CD4-positive, alpha-beta memory T cell (primary cell): Measurements from ENCODE around the gene KANSL1. TPM values are rescaled to one million over a fixed set of nuclear protein-coding genes. Genes with fewer than 3 reads are reported as not detected.
A peak's percentile ranks its signal among the peaks of the same experiment; 100 is the strongest.

ENCODE experiments used
- CTCF ChIA-PET: fragments of 350-600 bp; sonication (Branson Sonifier 250); formaldehyde crosslinking; loops from one replicate; lab custom pipeline; 2021; ENCODE audit warnings: inconsistent platforms; ENCODE audit not compliant: partially characterized antibody; lab: Charles Lee
- POLR2A ChIA-PET: fragments of 350-600 bp; sonication (Branson Sonifier 250); formaldehyde crosslinking; loops from one replicate; lab custom pipeline; 2021; ENCODE audit not compliant: partially characterized antibody; lab: Charles Lee
- DNase-seq, 5 donors: peaks; one replicate each; pipeline versions ENCODE4 v3.0.0 to v3.0.0-alpha.2; 2020 to 2022; ENCODE audit warnings: mixed read lengths in 1 of 5
- H3K27ac ChIP-seq: one replicate; pipeline ENCODE4 v1.7.0; 2013; ENCODE audit warnings: low read depth, low read length
- H3K27me3 ChIP-seq: 2 replicates; pipeline ENCODE4 v1.7.0; 2013; ENCODE audit warnings: mild to moderate bottlenecking, low read length, moderate library complexity; ENCODE audit not compliant: insufficient read depth
- H3K36me3 ChIP-seq: 2 replicates; pipeline ENCODE4 v1.7.0; 2013; ENCODE audit warnings: mild to moderate bottlenecking, low read length, moderate library complexity; ENCODE audit not compliant: insufficient read depth
- H3K4me1 ChIP-seq: 2 replicates; pipeline ENCODE4 v1.7.0; 2013; ENCODE audit warnings: mild to moderate bottlenecking, low read length, moderate library complexity; ENCODE audit not compliant: insufficient read depth
- H3K4me3 ChIP-seq, 2 donors: one replicate each; pipeline ENCODE4 v1.7.0; 2013; ENCODE audit warnings: low read length in 2 of 2, mild to moderate bottlenecking in 1 of 2
- H3K9me3 ChIP-seq, 2 donors: one replicate each; pipeline ENCODE4 v1.7.0; 2013; ENCODE audit warnings: low read length in 2 of 2, control low read depth in 1 of 2; ENCODE audit not compliant: control insufficient read depth in 1 of 2
- H3K27ac Mint-ChIP-seq, 7 donors: one replicate each; pipeline ENCODE4 v1.8.0; 2020 to 2021; ENCODE audit warnings: mixed read lengths in 7 of 7, mild to moderate bottlenecking in 6 of 7, inconsistent platforms in 3 of 7, moderate library complexity in 3 of 7
- H3K27me3 Mint-ChIP-seq, 2 donors: one replicate each; pipeline ENCODE4 v1.8.0; 2020 to 2021; ENCODE audit warnings: mixed read lengths in 2 of 2
- H3K36me3 Mint-ChIP-seq, 2 donors: one replicate each; pipeline ENCODE4 v1.8.0; 2020 to 2021; ENCODE audit warnings: mixed read lengths in 2 of 2, inconsistent platforms in 1 of 2, mild to moderate bottlenecking in 1 of 2
- H3K4me1 Mint-ChIP-seq, 4 donors: one replicate each; pipeline ENCODE4 v1.8.0; 2020 to 2021; ENCODE audit warnings: mixed read lengths in 4 of 4, mild to moderate bottlenecking in 1 of 4
- H3K4me3 Mint-ChIP-seq, 8 donors: one replicate each; pipeline ENCODE4 v1.8.0; 2020 to 2021; ENCODE audit warnings: mixed read lengths in 8 of 8, mild to moderate bottlenecking in 7 of 8, moderate library complexity in 6 of 8, inconsistent platforms in 3 of 8
- H3K9me3 Mint-ChIP-seq, 8 donors: one replicate each; pipeline ENCODE4 v1.8.0; 2020 to 2021; ENCODE audit warnings: mixed read lengths in 8 of 8, mild to moderate bottlenecking in 5 of 8, inconsistent platforms in 3 of 8, moderate library complexity in 1 of 8
- intact Hi-C: fragments of 100-400 bp; cut with micrococcal nuclease; formaldehyde crosslinking; loops from one replicate; pipeline ENCODE4 v1.15.1; 2023
- polyA plus RNA-seq, 2 donors: library from polyadenylated mRNA; unstranded; fragments of 300-500 nt; fragmentation: Illumina TruSeq; gene quantifications; one replicate each; pipeline ENCODE4 v1.2.3, GENCODE V29; 2021
- total RNA-seq, 2 experiments: library from RNA; stranded (reverse); gene quantifications; one replicate each; pipeline ENCODE4 v1.2.3, GENCODE V29; 2021

The KANSL1 gene
- total and polyA plus RNA-seq, 4 experiments from 2014 or later, result 6.7 to 206 (median 107) TPM

DNA sequence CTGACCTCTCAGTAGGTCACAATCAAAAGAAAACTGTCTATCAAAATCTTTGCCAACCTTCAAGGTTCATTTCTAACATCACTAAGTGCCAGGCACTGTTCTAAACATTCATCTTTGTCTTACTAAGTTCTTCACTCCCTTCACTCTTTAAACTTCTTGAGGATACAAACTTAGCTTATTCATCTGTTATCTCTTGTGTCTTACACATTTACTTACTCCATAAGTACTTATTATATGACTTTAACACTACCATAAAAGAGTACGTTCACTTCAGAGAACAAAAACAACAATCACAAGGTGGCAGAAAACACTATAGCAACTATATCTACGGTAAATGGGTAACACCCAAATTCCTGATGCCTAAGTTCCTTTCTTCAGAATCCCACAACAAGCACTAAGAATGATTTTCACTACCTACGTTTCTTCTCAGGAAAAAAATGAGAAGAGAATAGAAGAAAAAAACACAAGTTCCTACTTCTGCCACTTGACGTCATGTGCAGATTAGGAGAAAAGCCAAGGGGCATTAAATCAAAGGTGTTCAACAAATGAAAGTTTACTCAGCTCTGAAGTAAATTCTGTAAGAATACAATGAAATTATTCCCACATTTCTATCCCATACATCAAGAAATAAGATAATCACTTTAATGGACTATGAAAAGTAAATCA is 29.2 kb downstream of the KANSL1 start:
- H3K27me3 Mint-ChIP-seq, result no peaks in the 10 kb centered on the region
- no peak for DNase-seq
- H3K4me3 Mint-ChIP-seq, result peak overlapping the region in 4 of 8 donors; percentile 6 to 61 (median 31)
- H3K4me1 Mint-ChIP-seq, result peaks cover 60 to 94% (median 76%) of the 10 kb centered on the region in 4 donors
- Histone ChIP-seq H3K27ac (no peak overlapping the region), H3K4me3 (no peak overlapping the region), H3K27me3 (no peaks in the 10 kb centered on the region), H3K4me1 (peaks cover 93% of the 10 kb centered on the region), H3K36me3 (peaks cover 5% of the 10 kb centered on the region), H3K9me3 (no peaks in the 10 kb centered on the region)
- POLR2A ChIA-PET, result interaction anchor here (1.0 to 1.6 kb wide), 6 partner anchors 10 to 40 kb away, joined by 3 to 9 read pairs (median 4); partner anchors contain the start of gene KANSL1
- H3K27ac Mint-ChIP-seq, result peak overlapping the region; percentile 2 to 84 (median 23)
- intact Hi-C loops, result no loop called here
- no peaks in the 10 kb centered on the region for H3K9me3 Mint-ChIP-seq
- peaks cover 7 to 40% of the 10 kb centered on the region in 2 donors for H3K36me3 Mint-ChIP-seq
- CTCF ChIA-PET, result interaction anchor here (1.3 to 3.8 kb wide), 4 partner anchors 10 to 49 kb away, joined by 4 to 19 read pairs (median 5); partner anchors contain the start of gene KANSL1

DNA sequence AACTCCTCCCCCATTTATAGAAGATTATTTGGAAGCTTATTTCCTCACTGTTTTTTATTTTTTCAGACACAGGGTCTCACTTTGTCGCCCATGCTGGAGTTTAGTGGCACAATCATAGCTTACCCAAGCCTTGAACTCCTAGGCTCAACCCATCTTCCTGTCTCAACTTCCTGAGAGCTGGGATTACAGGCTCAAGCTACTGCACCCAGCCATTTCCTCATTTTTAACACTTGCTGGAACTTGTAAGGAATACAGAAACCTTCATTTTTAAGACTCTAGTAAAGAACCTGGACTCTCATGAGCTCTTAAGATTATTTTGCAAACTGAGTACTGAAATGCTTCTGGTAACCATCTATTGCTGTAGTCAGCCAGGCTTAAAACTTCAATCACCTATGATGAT is 29.9 kb downstream of the KANSL1 start:
- H3K36me3 Mint-ChIP-seq, result peaks cover 7 to 34% of the 10 kb centered on the region in 2 donors
- no peaks in the 10 kb centered on the region for H3K9me3 Mint-ChIP-seq
- H3K36me3 ChIP-seq, result peaks cover 5% of the 10 kb centered on the region
- intact Hi-C loops, result no loop called here
- POLR2A ChIA-PET, result interaction anchor here (0.6 to 1.6 kb wide), 7 partner anchors 10 to 74 kb away, joined by 3 to 9 read pairs (median 4); partner anchors contain the start of gene KANSL1
- H3K27me3 Mint-ChIP-seq, result no peaks in the 10 kb centered on the region
- peaks cover 64 to 94% (median 76%) of the 10 kb centered on the region in 4 donors for H3K4me1 Mint-ChIP-seq
- no peak for DNase-seq
- H3K4me1 ChIP-seq, result peaks cover 93% of the 10 kb centered on the region
- peak overlapping the region in 4 of 7 donors; percentile 4 to 84 (median 40) for H3K27ac Mint-ChIP-seq
- CTCF ChIA-PET, result interaction anchor here (1.3 to 3.8 kb wide), 4 partner anchors 9 to 50 kb away, joined by 4 to 19 read pairs (median 5); partner anchors contain the start of gene KANSL1
- H3K4me3 ChIP-seq, result no peak overlapping the region
- H3K27ac ChIP-seq, result no peak overlapping the region
- H3K4me3 Mint-ChIP-seq, result peak overlapping the region in 5 of 8 donors; percentile 0 to 61 (median 17)
- no peaks in the 10 kb centered on the region for H3K27me3 ChIP-seq
- no peaks in the 10 kb centered on the region for H3K9me3 ChIP-seq

DNA sequence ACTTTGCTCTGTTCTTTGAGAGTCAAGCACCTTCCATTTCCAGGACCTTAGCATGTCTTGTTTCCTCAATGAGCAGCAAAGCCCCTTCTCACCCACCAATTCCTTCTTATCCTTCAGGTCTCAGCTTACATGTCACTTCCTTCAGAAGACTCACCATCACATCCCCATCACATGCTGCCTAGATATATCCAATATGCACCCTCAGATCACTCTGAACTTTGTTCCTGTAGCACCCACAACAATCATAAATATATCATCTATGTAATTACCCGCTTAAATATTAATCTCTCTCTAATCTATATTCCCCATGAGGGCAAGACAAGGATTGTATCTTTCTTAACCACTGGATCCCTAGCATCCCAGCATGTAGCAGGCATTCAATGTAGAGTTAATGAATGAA is 30.4 kb downstream of the KANSL1 start:
- CTCF ChIA-PET, result interaction anchor here (1.3 to 3.8 kb wide), 3 partner anchors 9 to 30 kb away, joined by 4 to 19 read pairs (median 5); partner anchors contain the start of gene KANSL1
- H3K36me3 ChIP-seq, result peaks cover 2% of the 10 kb centered on the region
- no peaks in the 10 kb centered on the region for H3K9me3 ChIP-seq
- Mint-ChIP-seq H3K4me1 (peaks cover 61 to 93% (median 74%) of the 10 kb centered on the region in 4 donors), H3K4me3 (peak overlapping the region in 6 of 8 donors; percentile 0 to 61 (median 26)), H3K27ac (peak overlapping the region in 5 of 7 donors; percentile 0 to 85 (median 73)), H3K9me3 (no peaks in the 10 kb centered on the region), H3K27me3 (no peaks in the 10 kb centered on the region), H3K36me3 (peaks cover 4 to 32% of the 10 kb centered on the region in 2 donors)
- intact Hi-C loops, result no loop called here
- DNase-seq, result no peak
- peaks cover 93% of the 10 kb centered on the region for H3K4me1 ChIP-seq
- H3K27me3 ChIP-seq, result no peaks in the 10 kb centered on the region
- no peak overlapping the region for H3K4me3 ChIP-seq
- no peak overlapping the region for H3K27ac ChIP-seq
- POLR2A ChIA-PET, result interaction anchor here (0.6 to 1.6 kb wide), 6 partner anchors 9 to 74 kb away, joined by 3 to 9 read pairs (median 4); partner anchors contain the start of gene KANSL1

DNA sequence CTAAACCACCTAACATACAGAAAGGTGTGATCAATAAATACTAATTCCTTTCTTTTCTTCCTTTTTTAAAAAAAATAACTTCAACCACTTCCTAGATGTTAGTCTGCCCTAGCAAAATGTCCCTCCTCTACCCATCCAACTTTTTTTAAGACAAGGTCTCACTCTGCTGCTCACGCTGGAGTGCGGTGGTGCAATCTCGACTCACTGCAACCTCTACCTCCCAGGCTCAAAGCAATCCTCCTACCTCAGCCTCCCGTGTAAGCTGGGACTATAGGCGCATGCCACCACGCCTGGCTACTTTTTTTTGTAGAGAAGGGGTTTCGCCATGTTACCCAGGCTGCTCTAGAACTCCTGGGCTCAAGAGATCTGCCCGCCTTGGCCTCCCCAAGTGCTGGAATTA is 33.1 kb downstream of the KANSL1 start:
- DNase-seq, result no peak
- Histone ChIP-seq H3K4me3 (no peak overlapping the region), H3K27ac (no peak overlapping the region), H3K9me3 (no peaks in the 10 kb centered on the region), H3K27me3 (no peaks in the 10 kb centered on the region), H3K36me3 (no peaks in the 10 kb centered on the region), H3K4me1 (peaks cover 96% of the 10 kb centered on the region)
- Mint-ChIP-seq H3K9me3 (no peaks in the 10 kb centered on the region), H3K4me3 (peak overlapping the region in 3 of 8 donors; percentile 21 to 46 (median 31)), H3K36me3 (peaks cover 4 to 24% of the 10 kb centered on the region in 2 donors), H3K27ac (peak overlapping the region; percentile 10 to 89 (median 51)), H3K4me1 (peaks cover 75 to 98% (median 86%) of the 10 kb centered on the region in 4 donors), H3K27me3 (no peaks in the 10 kb centered on the region)
- CTCF ChIA-PET, result interaction anchor here (1.0 to 1.8 kb wide), 5 partner anchors 10 to 53 kb away, joined by 3 to 10 read pairs (median 4); no protein-coding TSS in a partner anchor
- intact Hi-C loops, result no loop called here
- POLR2A ChIA-PET, result interaction anchor here (0.6 to 2.5 kb wide), 4 partner anchors 9 to 33 kb away, joined by 4 to 7 read pairs (median 4); partner anchors contain the start of gene KANSL1

DNA sequence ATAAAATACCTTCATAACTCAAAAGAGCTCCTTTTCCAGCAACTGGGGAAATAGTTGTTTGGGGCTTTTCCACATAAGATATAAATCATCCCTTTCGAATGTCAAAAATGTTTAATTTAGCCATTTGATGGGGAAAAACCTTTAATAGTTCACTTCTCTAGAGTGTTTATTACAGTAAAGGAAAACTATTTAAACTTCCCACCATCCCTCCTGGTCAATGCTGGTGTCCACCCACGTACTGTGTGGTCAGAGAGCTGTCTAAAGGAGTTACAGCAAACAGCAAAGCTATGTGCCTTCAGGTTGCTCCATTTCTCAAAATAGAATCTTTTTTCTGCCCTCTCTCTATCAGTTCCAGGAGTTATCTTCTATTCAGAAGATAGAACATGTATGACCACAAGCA is 33.5 kb downstream of the KANSL1 start:
- intact Hi-C loops, result no loop called here
- H3K4me1 ChIP-seq, result peaks cover 98% of the 10 kb centered on the region
- no peaks in the 10 kb centered on the region for H3K27me3 Mint-ChIP-seq
- H3K27ac Mint-ChIP-seq, result peak overlapping the region in 5 of 7 donors; percentile 29 to 89 (median 51)
- no peaks in the 10 kb centered on the region for H3K27me3 ChIP-seq
- H3K4me3 Mint-ChIP-seq, result peak overlapping the region in 2 of 8 donors; percentile 13 to 46
- peaks cover 72 to 96% (median 84%) of the 10 kb centered on the region in 4 donors for H3K4me1 Mint-ChIP-seq
- H3K9me3 Mint-ChIP-seq, result no peaks in the 10 kb centered on the region
- H3K36me3 Mint-ChIP-seq, result peaks cover 4 to 22% of the 10 kb centered on the region in 2 donors
- POLR2A ChIA-PET, result interaction anchor here (0.6 to 2.5 kb wide), 5 partner anchors 9 to 33 kb away, joined by 3 to 7 read pairs (median 4); partner anchors contain the start of gene KANSL1
- no peak overlapping the region for H3K27ac ChIP-seq
- CTCF ChIA-PET, result interaction anchor here (1.6 kb wide), 2 partner anchors 15 to 53 kb away, joined by 5 read pairs; no protein-coding TSS in a partner anchor
- no peaks in the 10 kb centered on the region for H3K9me3 ChIP-seq
- no peak overlapping the region for H3K4me3 ChIP-seq
- no peak for DNase-seq
- H3K36me3 ChIP-seq, result no peaks in the 10 kb centered on the region

DNA sequence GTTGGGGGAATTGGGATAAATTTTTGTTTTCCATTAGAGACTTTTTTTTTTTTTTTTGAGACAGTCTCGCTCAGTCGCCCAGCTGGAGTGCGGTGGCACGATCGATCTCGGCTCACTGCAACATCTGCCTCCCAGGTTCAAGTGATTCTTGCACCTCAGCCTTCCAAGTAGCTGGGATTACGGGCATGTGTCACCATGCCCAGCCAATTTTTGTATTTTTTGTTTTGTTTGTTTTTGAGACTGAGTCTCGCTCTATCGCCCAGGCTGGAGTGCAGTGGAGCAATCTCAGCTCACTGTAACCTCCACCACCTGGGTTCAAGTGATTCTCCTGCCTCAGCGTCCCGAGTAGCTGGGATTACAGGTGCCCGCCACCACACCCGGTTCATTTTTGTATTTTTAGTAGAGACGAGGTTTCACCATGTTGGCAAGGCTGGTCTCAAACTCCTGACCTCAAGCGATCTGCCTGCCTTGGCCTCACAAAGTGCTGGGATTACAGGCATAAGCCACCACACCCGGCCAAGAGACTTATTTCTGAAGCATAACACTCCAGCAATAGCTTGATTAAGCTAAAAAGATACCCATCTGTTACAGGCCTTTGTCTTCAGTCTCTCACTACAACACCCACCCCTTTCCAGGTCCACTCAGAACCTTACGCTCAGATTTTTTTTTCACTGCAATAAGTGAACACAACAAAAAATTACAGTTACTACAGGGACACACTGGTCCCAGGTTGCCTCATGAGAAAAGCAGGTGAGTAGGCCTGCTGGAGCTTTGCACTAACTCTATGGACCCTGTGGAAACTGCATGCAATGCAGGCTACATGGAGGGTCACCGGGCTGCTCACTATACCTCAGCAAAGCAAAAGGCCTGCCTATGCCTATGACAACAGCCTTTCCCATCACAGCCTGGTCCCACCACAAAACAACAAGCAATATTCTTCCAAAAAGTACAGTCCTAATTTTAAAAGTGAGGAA is 34.6 kb downstream of the KANSL1 start:
- H3K9me3 ChIP-seq, result no peaks in the 10 kb centered on the region
- CTCF ChIA-PET, result interaction anchor here (1.2 to 1.6 kb wide), 6 partner anchors 9 to 156 kb away, joined by 3 to 5 read pairs (median 4); no protein-coding TSS in a partner anchor
- peaks cover 4 to 16% of the 10 kb centered on the region in 2 donors for H3K36me3 Mint-ChIP-seq
- no peaks in the 10 kb centered on the region for H3K27me3 ChIP-seq
- no peak overlapping the region for H3K27ac ChIP-seq
- peak in 1 of 5 donors; percentile 34 for DNase-seq
- intact Hi-C loops, result no loop called here
- peaks cover 98% of the 10 kb centered on the region for H3K4me1 ChIP-seq
- H3K27me3 Mint-ChIP-seq, result no peaks in the 10 kb centered on the region
- H3K4me3 ChIP-seq, result no peak overlapping the region
- H3K4me3 Mint-ChIP-seq, result peak overlapping the region in 6 of 8 donors; percentile 22 to 70 (median 31)
- no peaks in the 10 kb centered on the region for H3K9me3 Mint-ChIP-seq
- POLR2A ChIA-PET, result interaction anchor here (0.8 to 2.5 kb wide), 5 partner anchors 8 to 36 kb away, joined by 3 to 7 read pairs (median 3); partner anchors contain the start of gene KANSL1
- peak overlapping the region; percentile 41 to 89 (median 63) for H3K27ac Mint-ChIP-seq
- peaks cover 71 to 96% (median 84%) of the 10 kb centered on the region in 4 donors for H3K4me1 Mint-ChIP-seq
- H3K36me3 ChIP-seq, result no peaks in the 10 kb centered on the region
